Right lobe of liver (tissue), 4 donors: ENCODE measurements around the gene AIP.

ENCODE experiments used
- POLR2A ChIP-seq: fragments of 450-650 bp; IDR thresholded peaks from one replicate; pipeline ENCODE4 v1.6.1; 2017; ENCODE audit warnings: antibody characterized with exemption, mild to moderate bottlenecking
- TF ChIP-seq, protein P1 (sequence below), 4 donors: fragments of 200-600 bp in 3 of 4; fragments of 450-650 bp in 1 of 4; IDR thresholded peaks; one replicate each; pipeline versions ENCODE4 v1.5.1 to v1.8.0; 2016 to 2022; ENCODE audit warnings: antibody characterized with exemption in 4 of 4, mild to moderate bottlenecking in 2 of 4
- donor health status: DM: no; HTN: no; CAD: no.
- donor health status: DM: no; HTN: no; CAD: no.
- donor health status: DM: no; HTN: yes; CAD: no.

DNA sequence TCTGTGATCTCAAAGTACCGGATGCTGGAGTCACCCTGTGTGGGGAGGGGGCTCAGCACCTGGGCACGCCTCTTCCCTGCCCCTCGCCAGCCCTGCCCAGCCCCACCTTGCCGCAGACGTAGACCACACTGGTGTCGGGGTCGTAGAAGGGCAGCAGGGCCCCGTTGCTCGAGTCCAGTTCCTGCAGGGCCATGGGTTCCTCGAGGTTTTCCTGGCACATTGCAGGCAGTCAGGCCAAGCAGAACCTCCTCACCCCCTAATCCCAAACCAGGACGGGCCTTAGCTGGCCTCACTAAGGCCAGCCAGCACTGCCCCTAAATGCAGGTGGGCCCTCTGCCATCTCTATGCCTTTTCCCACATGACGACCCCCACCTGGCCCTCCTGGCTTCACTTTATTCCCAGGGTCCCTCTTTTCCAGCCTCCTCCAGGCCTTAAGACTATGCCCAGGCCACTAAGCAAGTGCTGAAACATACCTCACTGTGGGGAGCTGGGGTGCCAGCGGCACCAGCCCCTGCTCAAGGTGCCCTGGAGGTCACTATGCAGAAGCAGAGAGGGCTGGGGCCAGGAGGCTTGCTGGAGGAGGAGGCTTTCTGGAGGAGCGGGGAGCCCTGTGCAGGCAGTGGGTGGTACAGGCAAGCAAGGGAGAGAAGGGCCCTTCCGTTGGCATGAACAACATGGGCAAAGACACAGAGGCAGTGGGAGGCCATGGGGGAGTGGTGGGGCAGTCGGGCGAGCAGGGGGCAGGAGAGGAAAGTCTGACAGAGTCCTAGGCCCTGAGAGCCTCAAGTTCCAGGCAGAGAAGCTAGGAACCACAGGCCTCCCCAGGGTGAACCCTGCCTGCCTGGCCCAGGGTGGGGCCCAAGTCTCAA lies 42.4 kb upstream of the AIP start:
- TF ChIP-seq, protein P1, sequence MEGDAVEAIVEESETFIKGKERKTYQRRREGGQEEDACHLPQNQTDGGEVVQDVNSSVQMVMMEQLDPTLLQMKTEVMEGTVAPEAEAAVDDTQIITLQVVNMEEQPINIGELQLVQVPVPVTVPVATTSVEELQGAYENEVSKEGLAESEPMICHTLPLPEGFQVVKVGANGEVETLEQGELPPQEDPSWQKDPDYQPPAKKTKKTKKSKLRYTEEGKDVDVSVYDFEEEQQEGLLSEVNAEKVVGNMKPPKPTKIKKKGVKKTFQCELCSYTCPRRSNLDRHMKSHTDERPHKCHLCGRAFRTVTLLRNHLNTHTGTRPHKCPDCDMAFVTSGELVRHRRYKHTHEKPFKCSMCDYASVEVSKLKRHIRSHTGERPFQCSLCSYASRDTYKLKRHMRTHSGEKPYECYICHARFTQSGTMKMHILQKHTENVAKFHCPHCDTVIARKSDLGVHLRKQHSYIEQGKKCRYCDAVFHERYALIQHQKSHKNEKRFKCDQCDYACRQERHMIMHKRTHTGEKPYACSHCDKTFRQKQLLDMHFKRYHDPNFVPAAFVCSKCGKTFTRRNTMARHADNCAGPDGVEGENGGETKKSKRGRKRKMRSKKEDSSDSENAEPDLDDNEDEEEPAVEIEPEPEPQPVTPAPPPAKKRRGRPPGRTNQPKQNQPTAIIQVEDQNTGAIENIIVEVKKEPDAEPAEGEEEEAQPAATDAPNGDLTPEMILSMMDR (IDR thresholded peaks at IDR 0.05) = no peak
- no peak for TF ChIP-seq POLR2A
